A549 (cell line): ENCODE data around the gene NOSIP.

Experiments
- BCL3 ChIP-seq: fragments of >200 bp; sonication (Bioruptor Twin); formaldehyde crosslinking; IDR thresholded peaks from 3 replicates; pipeline ENCODE4 v1.6.1; 2016
- CBX8 ChIP-seq: fragments of 200-600 bp; sonication (generic); IDR thresholded peaks from 2 replicates; pipeline ENCODE4 v1.6.1; 2016
- CEBPB ChIP-seq, 2 experiments: fragments of >200 bp in 1 of 2; sonication (Bioruptor Twin) in 1 of 2; formaldehyde crosslinking in 1 of 2; IDR thresholded peaks; 2 replicates each; pipeline ENCODE4 v1.6.1; 2012 to 2016
- CHD2 ChIP-seq: fragments of 150-350 bp; IDR thresholded peaks from 2 replicates; pipeline ENCODE4 v1.6.1; 2014; ENCODE audit warnings: low read length; ENCODE audit not compliant: partially characterized antibody
- CTCF ChIP-seq: fragments of >200 bp; sonication (Bioruptor Twin); formaldehyde crosslinking; IDR thresholded peaks from 3 replicates; pipeline ENCODE4 v1.5.1; 2016
- E2F6 ChIP-seq: IDR thresholded peaks from 2 replicates; pipeline ENCODE4 v1.6.1; 2012; ENCODE audit warnings: low read depth, borderline replicate concordance
- EP300 ChIP-seq, 2 experiments: fragments of >200 bp; sonication (Bioruptor Twin); formaldehyde crosslinking; IDR thresholded peaks; 2 replicates in 1 of 2; 3 replicates in 1 of 2; pipeline ENCODE4 v1.6.1; 2016 to 2017
- KDM5A ChIP-seq: fragments of 200-600 bp; sonication (generic); IDR thresholded peaks from 2 replicates; pipeline ENCODE4 v1.6.1; 2016; ENCODE audit warnings: antibody characterized with exemption, mild to moderate bottlenecking
- MAZ ChIP-seq: fragments of 150-350 bp; IDR thresholded peaks from 2 replicates; pipeline ENCODE4 v1.6.1; 2014; ENCODE audit warnings: antibody characterized with exemption, low read depth, low read length, borderline replicate concordance
- NR3C1 ChIP-seq: fragments of >200 bp; sonication (Bioruptor Twin); formaldehyde crosslinking; IDR thresholded peaks from 3 replicates; pipeline ENCODE4 v1.6.1; 2017
- POLR2A ChIP-seq: IDR thresholded peaks from 2 replicates; pipeline ENCODE4 v1.6.1; 2012; ENCODE audit warnings: mild to moderate bottlenecking, low read length
- REST ChIP-seq: fragments of 200-600 bp; sonication (generic); IDR thresholded peaks from 2 replicates; pipeline ENCODE4 v1.6.1; 2016; ENCODE audit warnings: antibody characterized with exemption, mild to moderate bottlenecking, moderate library complexity
- RFX5 ChIP-seq: fragments of 450-650 bp; IDR thresholded peaks from 2 replicates; pipeline ENCODE4 v1.7.1; 2014; ENCODE audit warnings: antibody characterized with exemption, mild to moderate bottlenecking, moderate library complexity

- TF ChIP-seq BCL3 (no peak), MAZ (no peak), CTCF (no peak), POLR2A (no peak), RFX5 (no peak), EP300 (IDR thresholded peaks at IDR 0.05) (no peak), REST (no peak), KDM5A (no peak), CHD2 (no peak), E2F6 (no peak), CBX8 (no peak), NR3C1 (no peak), CEBPB (IDR thresholded peaks at IDR 0.05) (no peak)
Measured at GRCh38 chr19:49513746-49514118, 66.6 kb downstream of the NOSIP start.
